Measurements from ENCODE around the gene METTL23. TPM values are rescaled to one million over a fixed set of nuclear protein-coding genes. Genes with fewer than 3 reads are reported as not detected.
"Not testable (repeated sequence)": the region's sequence is repeated elsewhere in the genome, so short reads cannot be mapped to it uniquely, and the experiment has no call there.

Gene METTL23
- total RNA-seq, 1 donor from 2014 or later: 27.5 TPM

DNA sequence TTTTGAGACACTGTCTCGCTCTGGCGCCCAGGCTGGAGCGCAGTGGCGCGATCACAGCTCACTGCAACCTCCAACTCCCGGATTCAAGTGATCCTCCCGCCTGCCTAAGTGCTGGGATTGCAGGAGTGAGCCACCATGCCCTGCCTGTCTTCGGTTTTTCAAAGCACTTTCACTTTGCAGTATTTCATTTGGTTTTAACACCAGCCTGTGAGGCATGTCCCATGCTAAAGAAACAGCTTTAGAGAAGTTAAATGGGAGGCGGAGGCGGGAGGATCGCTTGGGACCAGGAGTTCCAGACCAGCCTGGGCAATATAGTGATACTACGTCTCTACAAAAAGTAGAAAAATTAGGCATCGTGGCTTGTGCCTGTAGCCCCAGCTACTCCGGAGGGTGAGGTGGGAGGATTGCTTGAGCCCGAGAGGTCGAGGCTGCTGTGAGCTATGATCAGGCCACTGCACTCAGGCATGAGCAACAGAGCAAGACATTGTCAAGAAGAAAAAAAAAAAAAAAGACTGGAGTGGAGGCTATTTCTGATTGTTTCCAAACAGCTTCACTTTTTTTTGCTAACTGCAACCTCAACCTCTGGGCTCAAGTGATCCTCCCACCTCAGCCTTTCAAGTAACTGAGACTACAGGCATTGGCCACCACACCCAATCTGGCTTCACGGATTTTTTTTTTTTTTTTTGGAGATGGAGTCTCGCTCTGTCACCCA is 1.3 kb downstream of the METTL23 start:
- TF ChIP-seq, protein P1, sequence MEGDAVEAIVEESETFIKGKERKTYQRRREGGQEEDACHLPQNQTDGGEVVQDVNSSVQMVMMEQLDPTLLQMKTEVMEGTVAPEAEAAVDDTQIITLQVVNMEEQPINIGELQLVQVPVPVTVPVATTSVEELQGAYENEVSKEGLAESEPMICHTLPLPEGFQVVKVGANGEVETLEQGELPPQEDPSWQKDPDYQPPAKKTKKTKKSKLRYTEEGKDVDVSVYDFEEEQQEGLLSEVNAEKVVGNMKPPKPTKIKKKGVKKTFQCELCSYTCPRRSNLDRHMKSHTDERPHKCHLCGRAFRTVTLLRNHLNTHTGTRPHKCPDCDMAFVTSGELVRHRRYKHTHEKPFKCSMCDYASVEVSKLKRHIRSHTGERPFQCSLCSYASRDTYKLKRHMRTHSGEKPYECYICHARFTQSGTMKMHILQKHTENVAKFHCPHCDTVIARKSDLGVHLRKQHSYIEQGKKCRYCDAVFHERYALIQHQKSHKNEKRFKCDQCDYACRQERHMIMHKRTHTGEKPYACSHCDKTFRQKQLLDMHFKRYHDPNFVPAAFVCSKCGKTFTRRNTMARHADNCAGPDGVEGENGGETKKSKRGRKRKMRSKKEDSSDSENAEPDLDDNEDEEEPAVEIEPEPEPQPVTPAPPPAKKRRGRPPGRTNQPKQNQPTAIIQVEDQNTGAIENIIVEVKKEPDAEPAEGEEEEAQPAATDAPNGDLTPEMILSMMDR (conservative IDR thresholded peaks at IDR 0.05): no peak
- no peaks in the 10 kb centered on the region for H3K27me3 Mint-ChIP-seq
- DNase-seq (ENCODE audit: extremely low spot score, unreplicated experiment): no peak
- H3K27ac Mint-ChIP-seq: peak overlapping the region; percentile 99
- no peaks in the 10 kb centered on the region for H3K9me3 Mint-ChIP-seq
- peaks cover 4% of the 10 kb centered on the region for H3K36me3 Mint-ChIP-seq
- H3K4me1 Mint-ChIP-seq (ENCODE audit: unreplicated experiment): peaks cover 19% of the 10 kb centered on the region
- peak overlapping the region; percentile 99 for H3K4me3 Mint-ChIP-seq

GRCh38 chr17:76731800-76732733 is 5.4 kb downstream of the METTL23 start:
- DNase-seq (ENCODE audit: extremely low spot score, unreplicated experiment); H3K27me3 Mint-ChIP-seq; H3K27ac Mint-ChIP-seq; H3K9me3 Mint-ChIP-seq; H3K4me3 Mint-ChIP-seq: not testable (repeated sequence)
- H3K36me3 Mint-ChIP-seq: peaks cover 37% of the 10 kb centered on the region
- peaks cover 35% of the 10 kb centered on the region for H3K4me1 Mint-ChIP-seq (ENCODE audit: unreplicated experiment)

DNA sequence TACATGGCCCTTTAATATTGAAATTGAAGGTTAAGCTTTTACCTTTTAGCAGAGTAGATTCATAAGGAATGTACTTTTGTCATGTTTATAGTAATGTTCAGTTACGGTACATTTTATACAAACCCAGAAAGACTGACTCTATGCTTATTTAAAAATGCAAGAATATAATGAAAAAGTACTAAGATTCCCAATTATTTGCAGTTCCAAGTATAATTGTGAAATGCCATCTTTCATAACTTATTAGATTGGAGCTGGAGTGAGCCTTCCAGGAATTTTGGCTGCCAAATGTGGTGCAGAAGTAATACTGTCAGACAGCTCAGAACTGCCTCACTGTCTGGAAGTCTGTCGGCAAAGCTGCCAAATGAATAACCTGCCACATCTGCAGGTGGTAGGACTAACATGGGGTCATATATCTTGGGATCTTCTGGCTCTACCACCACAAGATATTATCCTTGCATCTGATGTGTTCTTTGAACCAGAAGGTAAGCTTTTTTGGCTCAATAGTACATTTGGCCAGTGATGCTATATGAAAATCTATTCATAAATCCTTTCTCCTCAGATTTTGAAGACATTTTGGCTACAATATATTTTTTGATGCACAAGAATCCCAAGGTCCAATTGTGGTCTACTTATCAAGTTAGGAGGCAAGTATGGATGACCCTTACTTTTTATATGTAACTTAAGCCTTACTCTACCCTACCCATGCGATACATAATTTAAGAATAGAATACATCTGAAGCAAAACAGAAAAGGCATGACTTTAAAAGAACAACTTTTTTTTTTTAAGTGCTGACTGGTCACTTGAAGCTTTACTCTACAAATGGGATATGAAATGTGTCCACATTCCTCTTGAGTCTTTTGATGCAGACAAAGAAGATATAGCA is 6.3 kb downstream of the METTL23 start:
- H3K4me3 Mint-ChIP-seq: peak overlapping the region; percentile 92
- H3K27me3 Mint-ChIP-seq: no peaks in the 10 kb centered on the region
- peak overlapping the region; percentile 48 for H3K27ac Mint-ChIP-seq
- H3K36me3 Mint-ChIP-seq: peaks cover 37% of the 10 kb centered on the region
- no peak for DNase-seq (ENCODE audit: extremely low spot score, unreplicated experiment)
- peaks cover 29% of the 10 kb centered on the region for H3K4me1 Mint-ChIP-seq (ENCODE audit: unreplicated experiment)
- TF ChIP-seq, protein P1 (conservative IDR thresholded peaks at IDR 0.05): no peak
- H3K9me3 Mint-ChIP-seq: no peaks in the 10 kb centered on the region

- Mint-ChIP-seq H3K36me3 (peaks cover 37% of the 10 kb centered on the region), H3K27me3 (no peaks in the 10 kb centered on the region), H3K9me3 (no peaks in the 10 kb centered on the region), H3K4me3 (peak overlapping the region; percentile 92), H3K27ac (peak overlapping the region; percentile 48), H3K4me1 (ENCODE audit: unreplicated experiment) (peaks cover 35% of the 10 kb centered on the region)
- TF ChIP-seq, protein P1 (conservative IDR thresholded peaks at IDR 0.05): no peak
- DNase-seq (ENCODE audit: extremely low spot score, unreplicated experiment): no peak
These were observed 6.9 kb downstream of the METTL23 start for GRCh38 chr17:76733618-76733957.

DNA sequence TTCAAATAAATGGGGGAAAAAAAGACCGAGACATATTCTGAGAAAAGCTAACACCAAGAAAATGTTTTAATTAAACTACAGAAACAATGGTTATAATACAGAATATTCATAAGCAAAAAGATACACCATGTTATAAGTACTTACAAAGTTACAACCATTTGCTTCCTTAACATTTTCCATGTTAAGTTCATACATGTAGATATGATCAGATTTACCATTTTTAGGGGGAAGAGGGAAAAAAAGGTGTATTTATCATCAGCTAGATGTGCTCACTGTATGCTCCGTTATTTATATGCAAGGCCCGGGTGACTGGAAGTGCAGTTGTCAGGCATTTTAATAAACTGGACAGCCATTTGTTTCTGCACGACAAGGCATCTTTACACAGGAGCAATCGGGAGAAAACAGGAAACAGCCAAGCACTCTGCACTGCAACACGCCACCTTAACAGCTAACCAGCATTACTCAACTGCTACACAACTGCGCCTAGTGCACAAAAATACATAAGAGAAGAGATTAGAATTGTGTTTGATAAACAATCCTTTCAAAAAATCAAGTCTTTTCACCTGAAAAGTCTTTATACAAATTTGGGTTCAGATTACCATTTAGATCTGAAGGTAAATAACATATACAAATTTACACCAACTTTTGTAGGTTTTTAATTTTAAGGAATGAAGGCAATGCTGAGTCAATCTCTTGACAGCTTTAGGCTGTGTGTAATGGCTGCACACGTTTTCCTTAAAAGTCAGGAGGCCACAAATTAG is 7.6 kb downstream of the METTL23 start:
- Mint-ChIP-seq H3K27me3 (no peaks in the 10 kb centered on the region), H3K4me3 (peak overlapping the region; percentile 92), H3K36me3 (peaks cover 37% of the 10 kb centered on the region), H3K27ac (peak overlapping the region; percentile 48), H3K4me1 (ENCODE audit: unreplicated experiment) (peaks cover 40% of the 10 kb centered on the region), H3K9me3 (no peaks in the 10 kb centered on the region)
- TF ChIP-seq, protein P1 (conservative IDR thresholded peaks at IDR 0.05): no peak
- no peak for DNase-seq (ENCODE audit: extremely low spot score, unreplicated experiment)
